ENCODE data around the gene LCE3A.

DNA sequence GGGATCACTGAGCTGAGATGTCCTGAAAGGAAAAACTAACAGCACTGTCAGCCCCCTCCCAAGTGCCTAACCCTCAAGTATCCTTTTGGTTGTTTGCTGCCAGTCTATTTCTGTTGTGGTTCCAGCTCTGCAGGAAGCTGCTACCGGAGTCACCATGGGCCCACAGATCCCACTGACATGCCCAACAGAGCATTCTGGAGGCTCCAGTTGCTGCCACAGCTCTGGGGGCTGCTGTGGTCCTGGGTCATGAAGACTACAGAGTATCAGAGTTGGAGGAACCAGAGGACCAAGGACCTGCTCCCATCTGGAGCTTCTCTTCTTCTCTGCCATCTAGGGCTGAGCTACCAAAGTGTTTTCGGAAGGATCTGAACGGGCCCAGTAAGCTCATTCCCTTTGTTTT, 910 bp downstream of the LCE3A start:
- TF ChIP-seq, protein P1, sequence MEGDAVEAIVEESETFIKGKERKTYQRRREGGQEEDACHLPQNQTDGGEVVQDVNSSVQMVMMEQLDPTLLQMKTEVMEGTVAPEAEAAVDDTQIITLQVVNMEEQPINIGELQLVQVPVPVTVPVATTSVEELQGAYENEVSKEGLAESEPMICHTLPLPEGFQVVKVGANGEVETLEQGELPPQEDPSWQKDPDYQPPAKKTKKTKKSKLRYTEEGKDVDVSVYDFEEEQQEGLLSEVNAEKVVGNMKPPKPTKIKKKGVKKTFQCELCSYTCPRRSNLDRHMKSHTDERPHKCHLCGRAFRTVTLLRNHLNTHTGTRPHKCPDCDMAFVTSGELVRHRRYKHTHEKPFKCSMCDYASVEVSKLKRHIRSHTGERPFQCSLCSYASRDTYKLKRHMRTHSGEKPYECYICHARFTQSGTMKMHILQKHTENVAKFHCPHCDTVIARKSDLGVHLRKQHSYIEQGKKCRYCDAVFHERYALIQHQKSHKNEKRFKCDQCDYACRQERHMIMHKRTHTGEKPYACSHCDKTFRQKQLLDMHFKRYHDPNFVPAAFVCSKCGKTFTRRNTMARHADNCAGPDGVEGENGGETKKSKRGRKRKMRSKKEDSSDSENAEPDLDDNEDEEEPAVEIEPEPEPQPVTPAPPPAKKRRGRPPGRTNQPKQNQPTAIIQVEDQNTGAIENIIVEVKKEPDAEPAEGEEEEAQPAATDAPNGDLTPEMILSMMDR (IDR thresholded peaks at IDR 0.05; ENCODE audit: poor library complexity): no peak
- TF ChIP-seq EZH2 (IDR thresholded peaks at IDR 0.05; ENCODE audit: borderline replicate concordance): no peak

Measured in hepatocyte (in vitro differentiated cells).